H1 (cell line): ENCODE data around the gene TYRP1. TPM values are rescaled to one million over a fixed set of nuclear protein-coding genes. Genes with fewer than 3 reads are reported as not detected.

Experiments used
- CREB1 ChIP-seq: IDR thresholded peaks from 2 replicates; pipeline ENCODE4 v1.6.1; 2012; ENCODE audit warnings: inconsistent platforms
- EGR1 ChIP-seq: IDR thresholded peaks from 2 replicates; pipeline ENCODE4 v1.6.1; 2011; ENCODE audit warnings: low read depth, low read length, borderline replicate concordance
- POLR2AphosphoS5 ChIP-seq: IDR thresholded peaks from 2 replicates; pipeline ENCODE4 v1.6.1; 2011; ENCODE audit warnings: low read depth, low read length
- RBBP5 ChIP-seq: IDR thresholded peaks from 2 replicates; pipeline ENCODE4 v1.7.1; 2012; ENCODE audit warnings: low read depth, mild to moderate bottlenecking, inconsistent platforms, low read length, moderate library complexity, borderline replicate concordance
- RFX5 ChIP-seq: IDR thresholded peaks from 2 replicates; pipeline ENCODE4 v1.6.1; 2011; ENCODE audit warnings: low read depth, low read length, improper control_type of control experiment, borderline replicate concordance
- SIN3A ChIP-seq, 2 experiments: IDR thresholded peaks in 1 of 2; conservative IDR thresholded peaks in 1 of 2; 2 replicates each; pipeline ENCODE4 v1.6.1; 2011 to 2012; ENCODE audit warnings: low read length in 2 of 2, improper control_type of control experiment in 1 of 2, low read depth in 1 of 2, mild to moderate bottlenecking in 1 of 2
- SIRT6 ChIP-seq: IDR thresholded peaks from one replicate; pipeline ENCODE4 v1.7.1; 2012; ENCODE audit warnings: low read length, inconsistent platforms
- TBP ChIP-seq: IDR thresholded peaks from 2 replicates; pipeline ENCODE4 v1.6.1; 2011; ENCODE audit warnings: low read depth, low read length, improper control_type of control experiment
- polyA plus RNA-seq, 7 experiments: library from polyadenylated mRNA; depleted of rRNA in 3 of 7; stranded (reverse) in 5 of 7; unstranded in 2 of 7; fragments of >200 nt in 5 of 7; fragments of 200-250 nt in 2 of 7; gene quantifications; 1 replicate in 5 of 7; 2 replicates in 1 of 7; 4 replicates in 1 of 7; pipeline versions ENCODE4 v1.2.1 to v1.2.3, GENCODE V29; 2011 to 2013; ENCODE audit warnings: missing spikeins in 2 of 7, mixed read lengths in 2 of 7
- total RNA-seq: library from RNA; stranded (reverse); fragmentation: NEBNext Ultra II Directional; extraction: Animal tissue kit (Norgen Biotek cat#: 25700); gene quantifications from 2 replicates; pipeline ENCODE4 v1.2.1, GENCODE V29; 2021

TYRP1 gene
- total and polyA plus RNA-seq, 2 of the 8 experiments (the other 6 are each of a cell fraction or from before 2014, with no cell fraction given) = 0.15 TPM; not detected in 1

- TF ChIP-seq POLR2AphosphoS5 (no peak), RFX5 (no peak), SIN3A (conservative IDR thresholded peaks at IDR 0.05 in 1 of 2, IDR thresholded peaks at IDR 0.05 in 1 of 2; ENCODE audit: low read depth in 1 of 2, low read length in 2 of 2) (no peak), TBP (no peak), RBBP5 (no peak), SIRT6 (no peak), EGR1 (no peak), CREB1 (no peak)
Observed at GRCh38 chr9:12716823-12717600, 23.8 kb downstream of the TYRP1 start (continued).
